GM12878 (cell line): ENCODE data around the gene TOX2. TPM values are rescaled to one million over a fixed set of nuclear protein-coding genes. Genes with fewer than 3 reads are reported as not detected.

Source experiments
- ATAC-seq: fragments of 200-7000 bp; cut with Tn5 transposase; 3 replicates; pipeline ENCODE4 v1.9.1; 2020; ENCODE audit warnings: mild to moderate bottlenecking, moderate library complexity
- BruUV-seq: library from RNA; stranded (reverse); fragments of 400-500 nt; replicated peaks from 2 replicates; lab custom pipeline; 2021; lab: Mats Ljungman, UMichigan
- CTCF ChIA-PET: fragments of 300-600 bp; sonication (Branson Sonifier 250); formaldehyde crosslinking; extraction: SDS; loops from one replicate; lab custom pipeline; 2021; ENCODE audit warnings: inconsistent platforms; lab: Yijun Ruan, JAX
- POLR2A ChIA-PET: fragments of 350-600 bp; formaldehyde crosslinking; extraction: SDS; loops from one replicate; lab custom pipeline; 2021; ENCODE audit warnings: inconsistent platforms; lab: Charles Lee
- RAD21 ChIA-PET: fragments of 300-600 bp; sonication (Branson Sonifier 250); formaldehyde crosslinking; loops from one replicate; lab custom pipeline; 2023; ENCODE audit warnings: antibody characterized with exemption; ENCODE audit not compliant: unreplicated experiment; lab: Charles Lee
- SMC1A ChIA-PET: fragments of 300-600 bp; sonication (Branson Sonifier 250); formaldehyde crosslinking; loops from one replicate; lab custom pipeline; 2023; ENCODE audit not compliant: unreplicated experiment, uncharacterized antibody; lab: Charles Lee
- DNase-seq: peaks from one replicate; pipeline ENCODE4 v3.0.0-alpha.2; 2011; ENCODE audit warnings: low read depth, low spot score
- FAIRE-seq: peaks from 3 replicates; lab custom pipeline; 2011; peaks lifted over from hg19 to GRCh38; lab: Jason Lieb, UNC
- H2AFZ ChIP-seq: 2 replicates; pipeline ENCODE4 v1.6.0; 2011; ENCODE audit warnings: low read depth, low read length, control low read depth; ENCODE audit not compliant: control insufficient read depth
- H3K27ac ChIP-seq: 2 replicates; pipeline ENCODE4 v1.5.1; 2011; ENCODE audit warnings: control low read depth; ENCODE audit not compliant: control insufficient read depth, insufficient read depth
- H3K27me3 ChIP-seq, 2 experiments: replicated peaks in 1 of 2; 2 replicates each; pipeline versions ENCODE4 v1.6.0 to v1.6.1; 2011; ENCODE audit warnings: low read length in 1 of 2; ENCODE audit not compliant: control insufficient read depth in 2 of 2, insufficient read depth in 2 of 2
- H3K36me3 ChIP-seq, 2 experiments: 2 replicates each; pipeline ENCODE4 v1.5.1; 2011; ENCODE audit warnings: low read length in 1 of 2; ENCODE audit not compliant: control insufficient read depth in 2 of 2, insufficient read depth in 2 of 2
- H3K4me1 ChIP-seq: 2 replicates; pipeline ENCODE4 v1.6.1; 2011; ENCODE audit warnings: mild to moderate bottlenecking, low read length, moderate library complexity, mixed read lengths; ENCODE audit not compliant: control insufficient read depth, insufficient read depth
- H3K4me2 ChIP-seq: 2 replicates; pipeline ENCODE4 v1.6.0; 2011; ENCODE audit warnings: control low read depth; ENCODE audit not compliant: control insufficient read depth, insufficient read depth
- H3K4me3 ChIP-seq: fragments of 200-600 bp; sonication (generic); 2 replicates; pipeline ENCODE4 v1.5.1; 2016
- H3K79me2 ChIP-seq: 2 replicates; pipeline ENCODE4 v1.6.0; 2011; ENCODE audit warnings: low read length; ENCODE audit not compliant: control insufficient read depth, insufficient read depth
- H3K9ac ChIP-seq: 2 replicates; pipeline ENCODE4 v1.8.0; 2011; ENCODE audit warnings: low read length, control low read depth, mixed read lengths; ENCODE audit not compliant: control insufficient read depth, insufficient read depth
- H3K9me3 ChIP-seq: replicated peaks from 3 replicates; pipeline ENCODE4 v1.5.1; 2011; ENCODE audit warnings: mild to moderate bottlenecking, low read length; ENCODE audit not compliant: control insufficient read depth, insufficient read depth
- H4K20me1 ChIP-seq: 2 replicates; pipeline ENCODE4 v1.6.0; 2011; ENCODE audit not compliant: control insufficient read depth, insufficient read depth
- BCL3 ChIP-seq: IDR thresholded peaks from 2 replicates; pipeline ENCODE4 v1.6.1; 2011; ENCODE audit warnings: borderline replicate concordance, low read depth, mild to moderate bottlenecking, moderate library complexity, low read length; ENCODE audit not compliant: insufficient read depth, poor library complexity, severe bottlenecking
- CEBPB ChIP-seq, 2 experiments: fragments of 150-350 bp in 1 of 2; IDR thresholded peaks; 2 replicates each; pipeline ENCODE4 v1.6.1; 2012 to 2014; ENCODE audit warnings: low read depth in 2 of 2, low read length in 2 of 2, borderline replicate concordance in 1 of 2, inconsistent platforms in 1 of 2
- FOS ChIP-seq: IDR thresholded peaks from 3 replicates; pipeline ENCODE4 v1.6.1; 2011; ENCODE audit warnings: borderline replicate concordance; ENCODE audit not compliant: insufficient read length; ENCODE audit errors: extremely low read depth
- FOXK2 ChIP-seq: fragments of 450-650 bp; IDR thresholded peaks from 2 replicates; pipeline ENCODE4 v1.6.1; 2017; ENCODE audit warnings: mild to moderate bottlenecking, moderate library complexity
- HDAC6 ChIP-seq: fragments of 200-600 bp; sonication (generic); IDR thresholded peaks from one replicate; pipeline ENCODE4 v1.8.0; 2017; ENCODE audit warnings: antibody characterized with exemption; ENCODE audit not compliant: unreplicated experiment
- IKZF1 ChIP-seq: fragments of 450-650 bp; conservative IDR thresholded peaks from 2 replicates; pipeline ENCODE4 v1.6.1; 2017; ENCODE audit warnings: antibody characterized with exemption, mild to moderate bottlenecking
- MAX ChIP-seq: IDR thresholded peaks from 2 replicates; pipeline ENCODE4 v1.6.1; 2012; ENCODE audit warnings: low read depth, low read length, improper control_type of control experiment
- MYC ChIP-seq: IDR thresholded peaks from 2 replicates; pipeline ENCODE4 v1.6.1; 2011; ENCODE audit warnings: mild to moderate bottlenecking, low read length, moderate library complexity, inconsistent platforms; ENCODE audit not compliant: insufficient read depth, insufficient replicate concordance, insufficient read length, severe bottlenecking
- NFXL1 ChIP-seq: fragments of 450-650 bp; IDR thresholded peaks from 2 replicates; pipeline ENCODE4 v1.6.1; 2017; ENCODE audit warnings: antibody characterized with exemption, mild to moderate bottlenecking, borderline replicate concordance
- PML ChIP-seq: IDR thresholded peaks from 2 replicates; pipeline ENCODE4 v1.6.1; 2012; ENCODE audit warnings: low read length, inconsistent platforms
- SMARCA5 ChIP-seq: fragments of 450-650 bp; IDR thresholded peaks from 2 replicates; pipeline ENCODE4 v1.6.1; 2017; ENCODE audit warnings: mild to moderate bottlenecking
- SPI1 ChIP-seq: IDR thresholded peaks from 2 replicates; pipeline ENCODE4 v1.6.1; 2011; ENCODE audit warnings: low read depth, mild to moderate bottlenecking, low read length, moderate library complexity, borderline replicate concordance; ENCODE audit not compliant: insufficient read depth
- TCF3 ChIP-seq: IDR thresholded peaks from 2 replicates; pipeline ENCODE4 v1.6.1; 2012; ENCODE audit warnings: low read depth, mild to moderate bottlenecking, low read length, borderline replicate concordance; ENCODE audit not compliant: insufficient read depth
- ZBTB33 ChIP-seq: fragments of 450-650 bp; IDR thresholded peaks from 2 replicates; pipeline ENCODE4 v1.6.1; 2017; ENCODE audit warnings: mild to moderate bottlenecking
- ZBTB4 ChIP-seq: fragments of 450-650 bp; formaldehyde crosslinking; IDR thresholded peaks from 2 replicates; pipeline ENCODE4 v1.4.0; 2022; ENCODE audit warnings: mild to moderate bottlenecking, moderate library complexity
- ZZZ3 ChIP-seq: IDR thresholded peaks from 2 replicates; pipeline ENCODE4 v1.6.1; 2011; ENCODE audit warnings: low read depth; ENCODE audit not compliant: control insufficient read depth, insufficient read length
- WGBS: methylation state at CpG from one replicate; pipeline ENCODE4 v1.1.6; 2016; ENCODE audit warnings: low lambda C conversion rate; ENCODE audit not compliant: insufficient replicate concordance, insufficient coverage; ENCODE audit errors: missing lambda C conversion rate; 5-methylcytosine and 5-hydroxymethylcytosine counted together
- in situ Hi-C: fragments of 300-500 bp; cut with MboI; formaldehyde crosslinking; loops from 9 replicates; pipeline ENCODE4 v1.14.3; 2018; ENCODE audit warnings: mixed read lengths
- intact Hi-C: fragments of 100-400 bp; cut with micrococcal nuclease; formaldehyde crosslinking; loops from one replicate; pipeline ENCODE4 v1.14.2; 2022; ENCODE audit not compliant: unreplicated experiment
- polyA plus RNA-seq, 11 experiments: library from polyadenylated mRNA; depleted of rRNA in 4 of 11; unstranded in 6 of 11; stranded (reverse) in 5 of 11; fragments of >200 nt; fragmentation: Nextera tagmentation in 4 of 11; fragmentation: Illumina TruSeq in 1 of 11; extraction: Ambion mirVana in 4 of 11; extraction: Trizol in 1 of 11; gene quantifications; 1 replicate in 1 of 11; 2 replicates in 10 of 11; pipeline versions ENCODE4 v1.2.1 to v1.2.3, GENCODE V29; 2011 to 2016; ENCODE audit warnings: inconsistent platforms in 2 of 11, missing spikeins in 2 of 11, low read depth in 1 of 11
- total RNA-seq, 4 experiments: library from RNA; depleted of rRNA in 3 of 4; stranded (reverse); fragments of >200 nt in 3 of 4; fragmentation: Illumina TruSeq in 1 of 4; extraction: Trizol in 1 of 4; gene quantifications; 2 replicates each; pipeline versions ENCODE4 v1.2.1 to v1.2.3, GENCODE V29; 2013 to 2021

The TOX2 gene
- total and polyA plus RNA-seq, 10 of the 15 experiments (the other 5 are each of a cell fraction or from before 2014, with no cell fraction given): 2.6 to 40.5 (median 7.9) TPM

- Histone ChIP-seq H3K9ac (no peak overlapping the region), H3K36me3 (no peaks in the 10 kb centered on the region), H2AFZ (no peak overlapping the region), H3K79me2 (no peaks in the 10 kb centered on the region), H3K27ac (no peak overlapping the region), H3K27me3 (no peaks in the 10 kb centered on the region), H4K20me1 (no peaks in the 10 kb centered on the region), H3K4me3 (no peak overlapping the region), H3K4me2 (no peak overlapping the region), H3K9me3 (no peaks in the 10 kb centered on the region; the same call in 2 of the 3 replicates), H3K4me1 (peaks cover 21% of the 10 kb centered on the region)
- 85% methylated on average over 12 of the region's 12 CpGs for WGBS
- DNase-seq (no peak), ATAC-seq (no peak), FAIRE-seq (no peak)
- SMC1A ChIA-PET: interaction anchor here (0.6 to 2.3 kb wide), 3 partner anchors 15 to 195 kb away, joined by 3 to 5 read pairs (median 3); no protein-coding TSS in a partner anchor
- CTCF ChIA-PET: interaction anchor here (0.5 kb wide), 1 partner anchor 39 kb away, joined by 3 read pairs; no protein-coding TSS in a partner anchor
- intact Hi-C loops: no loop called here
- in situ Hi-C loops: no loop called here
- RAD21 ChIA-PET: no interaction called here
- BruUV-seq: no TSS peak
- POLR2A ChIA-PET: no interaction called here
- TF ChIP-seq FOS (no peak), SMARCA5 (no peak), FOXK2 (no peak), MAX (no peak), HDAC6 (no peak), PML (no peak), ZBTB4 (no peak), MYC (no peak), TCF3 (no peak), SPI1 (no peak), NFXL1 (no peak), ZZZ3 (no peak), ZBTB33 (no peak), CEBPB (IDR thresholded peaks at IDR 0.05; ENCODE audit: borderline replicate concordance in 1 of 2, low read depth in 2 of 2, low read length in 2 of 2) (no peak), BCL3 (no peak), IKZF1 (no peak)
Observed at GRCh38 chr20:44031781-44032582, 117.3 kb downstream of the TOX2 start.
